ENCODE measurements around the gene LPP.

Gene LPP

DNA sequence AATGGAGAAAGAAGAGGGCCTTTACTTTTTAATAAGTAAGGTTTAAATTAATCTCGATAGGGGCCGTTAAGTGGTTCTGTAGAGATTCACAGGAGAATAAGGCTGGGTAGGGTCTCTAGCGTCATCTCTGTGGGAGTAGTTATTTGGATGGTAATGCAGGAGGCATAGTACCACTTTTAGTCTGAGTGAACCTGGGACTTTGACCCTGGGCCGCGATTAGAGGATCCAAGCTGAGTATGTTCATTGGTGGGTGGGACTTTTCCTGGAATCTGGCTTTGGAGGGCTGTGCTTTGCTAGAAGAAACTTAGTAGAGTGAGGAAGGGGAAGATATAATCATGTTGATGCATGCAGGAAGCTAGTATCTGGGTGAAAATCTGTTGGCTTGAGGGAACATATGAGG is 4.0 kb downstream of the LPP start:
- Histone ChIP-seq H3K4me1 (ENCODE audit: insufficient read depth, low read length, severe bottlenecking) (peaks cover 16% of the 10 kb centered on the region), H3K36me3 (ENCODE audit: insufficient read depth, low read length) (no peaks in the 10 kb centered on the region), H3K4me2 (ENCODE audit: low read length) (no peak overlapping the region), H3F3A (ENCODE audit: insufficient read depth, low read length) (no peaks in the 10 kb centered on the region), H3K9me3 (ENCODE audit: low read length) (no peaks in the 10 kb centered on the region), H2AFZ (ENCODE audit: low read length) (no peak overlapping the region), H4K20me1 (ENCODE audit: insufficient read depth, low read length) (no peaks in the 10 kb centered on the region), H3K27me3 (ENCODE audit: insufficient read depth, low read length) (no peaks in the 10 kb centered on the region), H3K9ac (ENCODE audit: low read length) (no peak overlapping the region), H3K79me2 (ENCODE audit: insufficient read depth, low read length) (no peaks in the 10 kb centered on the region), H3K9me2 (ENCODE audit: low read depth, low read length) (no peaks in the 10 kb centered on the region), H3K27ac (ENCODE audit: low read depth, low read length, poor library complexity, severe bottlenecking) (no peak overlapping the region), H3K4me3 (ENCODE audit: low read depth, low read length, poor library complexity, severe bottlenecking) (no peak overlapping the region)
- no peak for TF ChIP-seq EZH2 (IDR thresholded peaks at IDR 0.05; ENCODE audit: borderline replicate concordance, low read length)
- TF ChIP-seq, protein P1, sequence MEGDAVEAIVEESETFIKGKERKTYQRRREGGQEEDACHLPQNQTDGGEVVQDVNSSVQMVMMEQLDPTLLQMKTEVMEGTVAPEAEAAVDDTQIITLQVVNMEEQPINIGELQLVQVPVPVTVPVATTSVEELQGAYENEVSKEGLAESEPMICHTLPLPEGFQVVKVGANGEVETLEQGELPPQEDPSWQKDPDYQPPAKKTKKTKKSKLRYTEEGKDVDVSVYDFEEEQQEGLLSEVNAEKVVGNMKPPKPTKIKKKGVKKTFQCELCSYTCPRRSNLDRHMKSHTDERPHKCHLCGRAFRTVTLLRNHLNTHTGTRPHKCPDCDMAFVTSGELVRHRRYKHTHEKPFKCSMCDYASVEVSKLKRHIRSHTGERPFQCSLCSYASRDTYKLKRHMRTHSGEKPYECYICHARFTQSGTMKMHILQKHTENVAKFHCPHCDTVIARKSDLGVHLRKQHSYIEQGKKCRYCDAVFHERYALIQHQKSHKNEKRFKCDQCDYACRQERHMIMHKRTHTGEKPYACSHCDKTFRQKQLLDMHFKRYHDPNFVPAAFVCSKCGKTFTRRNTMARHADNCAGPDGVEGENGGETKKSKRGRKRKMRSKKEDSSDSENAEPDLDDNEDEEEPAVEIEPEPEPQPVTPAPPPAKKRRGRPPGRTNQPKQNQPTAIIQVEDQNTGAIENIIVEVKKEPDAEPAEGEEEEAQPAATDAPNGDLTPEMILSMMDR (IDR thresholded peaks at IDR 0.05; ENCODE audit: low read length) = no peak

DNA sequence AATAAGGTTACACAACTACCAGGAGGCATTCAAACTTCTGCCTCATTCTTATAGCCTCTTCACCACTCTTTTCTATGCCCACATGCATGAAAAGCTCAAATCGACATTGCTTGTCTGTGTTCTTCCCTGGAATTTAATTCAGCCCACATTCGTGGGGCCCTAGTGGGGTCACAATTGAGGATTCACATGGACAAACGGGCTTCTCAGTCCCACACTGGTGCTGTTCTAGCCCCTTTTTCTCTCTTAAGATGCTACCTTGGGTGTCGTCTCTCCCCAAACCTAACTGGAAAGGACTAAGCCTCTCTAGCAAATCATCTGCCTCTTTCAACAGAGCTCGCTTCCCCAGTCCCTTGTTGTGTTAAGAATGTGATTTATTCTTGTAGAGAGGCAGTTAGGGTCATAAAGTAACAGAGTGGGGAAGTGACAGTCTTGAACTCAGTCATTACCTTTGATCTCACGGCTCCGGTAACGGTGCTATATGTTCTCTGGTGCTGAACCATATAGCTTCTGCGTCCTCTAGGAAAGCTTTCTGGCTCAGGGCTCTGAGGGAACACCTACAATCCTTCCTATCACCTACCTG is 4.9 kb downstream of the LPP start:
- Histone ChIP-seq H2AFZ (ENCODE audit: low read length) (no peak overlapping the region), H3K4me3 (ENCODE audit: low read depth, low read length, poor library complexity, severe bottlenecking) (no peak overlapping the region), H3K27ac (ENCODE audit: low read depth, low read length, poor library complexity, severe bottlenecking) (no peak overlapping the region), H3K4me2 (ENCODE audit: low read length) (no peak overlapping the region), H3K79me2 (ENCODE audit: insufficient read depth, low read length) (no peaks in the 10 kb centered on the region), H3K36me3 (ENCODE audit: insufficient read depth, low read length) (no peaks in the 10 kb centered on the region), H3K4me1 (ENCODE audit: insufficient read depth, low read length, severe bottlenecking) (peaks cover 10% of the 10 kb centered on the region), H3K27me3 (ENCODE audit: insufficient read depth, low read length) (no peaks in the 10 kb centered on the region), H3K9me3 (ENCODE audit: low read length) (no peaks in the 10 kb centered on the region), H3K9me2 (ENCODE audit: low read depth, low read length) (no peaks in the 10 kb centered on the region), H3F3A (ENCODE audit: insufficient read depth, low read length) (no peaks in the 10 kb centered on the region), H3K9ac (ENCODE audit: low read length) (no peak overlapping the region), H4K20me1 (ENCODE audit: insufficient read depth, low read length) (no peaks in the 10 kb centered on the region)
- TF ChIP-seq, protein P1 (IDR thresholded peaks at IDR 0.05; ENCODE audit: low read length) = no peak
- no peak for TF ChIP-seq EZH2 (IDR thresholded peaks at IDR 0.05; ENCODE audit: borderline replicate concordance, low read length)

DNA sequence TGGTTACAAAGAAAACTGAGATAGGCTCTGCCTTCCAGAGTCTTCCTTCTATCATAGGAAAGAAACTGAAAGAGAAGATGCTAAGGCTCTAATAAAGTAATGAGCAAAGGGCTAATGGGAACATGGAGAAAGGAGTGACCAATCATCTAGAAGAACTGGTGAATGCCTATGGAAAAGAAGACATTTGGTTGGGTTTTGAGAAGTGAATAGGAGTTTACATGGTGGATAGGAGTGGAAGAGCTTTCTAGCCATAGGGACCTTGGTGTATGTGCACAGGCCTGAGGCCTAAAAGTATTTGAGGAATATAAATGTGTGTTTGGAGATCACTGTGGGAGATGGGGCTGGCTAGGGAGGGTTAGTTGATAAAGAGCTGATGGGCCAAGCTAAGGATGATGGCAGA is 6.8 kb downstream of the LPP start:
- Histone ChIP-seq H3F3A (ENCODE audit: insufficient read depth, low read length) (no peaks in the 10 kb centered on the region), H3K9me3 (ENCODE audit: low read length) (no peaks in the 10 kb centered on the region), H3K4me1 (ENCODE audit: insufficient read depth, low read length, severe bottlenecking) (peaks cover 11% of the 10 kb centered on the region), H3K79me2 (ENCODE audit: insufficient read depth, low read length) (no peaks in the 10 kb centered on the region), H3K27me3 (ENCODE audit: insufficient read depth, low read length) (no peaks in the 10 kb centered on the region), H4K20me1 (ENCODE audit: insufficient read depth, low read length) (no peaks in the 10 kb centered on the region), H3K36me3 (ENCODE audit: insufficient read depth, low read length) (no peaks in the 10 kb centered on the region), H3K9ac (ENCODE audit: low read length) (no peak overlapping the region), H3K27ac (ENCODE audit: low read depth, low read length, poor library complexity, severe bottlenecking) (no peak overlapping the region), H3K4me3 (ENCODE audit: low read depth, low read length, poor library complexity, severe bottlenecking) (no peak overlapping the region), H3K9me2 (ENCODE audit: low read depth, low read length) (no peaks in the 10 kb centered on the region), H2AFZ (ENCODE audit: low read length) (no peak overlapping the region), H3K4me2 (ENCODE audit: low read length) (no peak overlapping the region)
- TF ChIP-seq, protein P1 (IDR thresholded peaks at IDR 0.05; ENCODE audit: low read length) = no peak
- TF ChIP-seq EZH2 (IDR thresholded peaks at IDR 0.05; ENCODE audit: borderline replicate concordance, low read length) = no peak
